ENCODE results near the gene TMIE.

DNA sequence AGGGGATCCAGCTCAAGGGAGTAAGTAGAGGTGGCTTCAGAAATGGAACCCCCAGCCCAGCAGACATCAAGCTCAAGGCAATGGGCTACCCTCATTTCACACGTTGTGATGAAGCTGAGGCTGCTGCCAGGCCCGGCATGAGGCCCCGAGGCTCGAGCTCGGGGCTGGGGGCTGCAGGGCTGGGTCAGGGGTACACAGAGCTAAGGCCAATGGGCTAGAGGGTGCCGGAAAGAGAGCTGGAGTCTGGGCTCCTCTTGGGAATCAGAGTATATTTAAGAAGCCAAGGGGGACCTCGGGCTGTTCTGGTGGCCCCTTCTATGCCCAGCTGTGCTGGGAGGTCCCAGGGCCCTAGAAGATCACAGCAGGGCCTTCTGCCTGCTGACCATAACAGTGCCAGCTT lies 9.0 kb downstream of the TMIE start:
- TF ChIP-seq, protein P1, sequence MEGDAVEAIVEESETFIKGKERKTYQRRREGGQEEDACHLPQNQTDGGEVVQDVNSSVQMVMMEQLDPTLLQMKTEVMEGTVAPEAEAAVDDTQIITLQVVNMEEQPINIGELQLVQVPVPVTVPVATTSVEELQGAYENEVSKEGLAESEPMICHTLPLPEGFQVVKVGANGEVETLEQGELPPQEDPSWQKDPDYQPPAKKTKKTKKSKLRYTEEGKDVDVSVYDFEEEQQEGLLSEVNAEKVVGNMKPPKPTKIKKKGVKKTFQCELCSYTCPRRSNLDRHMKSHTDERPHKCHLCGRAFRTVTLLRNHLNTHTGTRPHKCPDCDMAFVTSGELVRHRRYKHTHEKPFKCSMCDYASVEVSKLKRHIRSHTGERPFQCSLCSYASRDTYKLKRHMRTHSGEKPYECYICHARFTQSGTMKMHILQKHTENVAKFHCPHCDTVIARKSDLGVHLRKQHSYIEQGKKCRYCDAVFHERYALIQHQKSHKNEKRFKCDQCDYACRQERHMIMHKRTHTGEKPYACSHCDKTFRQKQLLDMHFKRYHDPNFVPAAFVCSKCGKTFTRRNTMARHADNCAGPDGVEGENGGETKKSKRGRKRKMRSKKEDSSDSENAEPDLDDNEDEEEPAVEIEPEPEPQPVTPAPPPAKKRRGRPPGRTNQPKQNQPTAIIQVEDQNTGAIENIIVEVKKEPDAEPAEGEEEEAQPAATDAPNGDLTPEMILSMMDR (conservative IDR thresholded peaks at IDR 0.05): no peak
- no peak for TF ChIP-seq ZFX (IDR thresholded peaks at IDR 0.05)

All from C4-2B (cell line).